ENCODE data around the gene ZNF436.

ZNF436 gene

DNA sequence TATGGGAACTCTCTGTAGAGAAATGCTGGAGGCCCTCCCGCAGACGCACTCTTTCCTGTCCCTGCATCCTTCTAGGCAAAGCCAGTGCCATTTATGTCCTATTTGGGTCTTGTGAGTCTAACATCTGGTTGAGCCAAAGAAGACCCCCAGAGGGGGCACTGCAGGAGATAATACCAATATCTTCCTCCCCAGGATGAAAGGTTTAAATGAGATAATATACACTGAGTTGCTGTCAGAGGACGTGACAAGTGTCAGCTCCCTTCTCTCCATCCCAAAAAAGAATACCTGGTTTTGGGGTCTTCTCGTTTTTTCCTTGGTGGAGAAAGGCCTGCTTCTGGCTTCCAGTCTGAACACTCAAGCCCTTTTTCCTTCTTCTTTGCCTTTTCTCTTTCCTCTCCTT, 47.3 kb upstream of the ZNF436 start:
- no peak for TF ChIP-seq EZH2 (IDR thresholded peaks at IDR 0.05; ENCODE audit: borderline replicate concordance, low read length)
- TF ChIP-seq, protein P1, sequence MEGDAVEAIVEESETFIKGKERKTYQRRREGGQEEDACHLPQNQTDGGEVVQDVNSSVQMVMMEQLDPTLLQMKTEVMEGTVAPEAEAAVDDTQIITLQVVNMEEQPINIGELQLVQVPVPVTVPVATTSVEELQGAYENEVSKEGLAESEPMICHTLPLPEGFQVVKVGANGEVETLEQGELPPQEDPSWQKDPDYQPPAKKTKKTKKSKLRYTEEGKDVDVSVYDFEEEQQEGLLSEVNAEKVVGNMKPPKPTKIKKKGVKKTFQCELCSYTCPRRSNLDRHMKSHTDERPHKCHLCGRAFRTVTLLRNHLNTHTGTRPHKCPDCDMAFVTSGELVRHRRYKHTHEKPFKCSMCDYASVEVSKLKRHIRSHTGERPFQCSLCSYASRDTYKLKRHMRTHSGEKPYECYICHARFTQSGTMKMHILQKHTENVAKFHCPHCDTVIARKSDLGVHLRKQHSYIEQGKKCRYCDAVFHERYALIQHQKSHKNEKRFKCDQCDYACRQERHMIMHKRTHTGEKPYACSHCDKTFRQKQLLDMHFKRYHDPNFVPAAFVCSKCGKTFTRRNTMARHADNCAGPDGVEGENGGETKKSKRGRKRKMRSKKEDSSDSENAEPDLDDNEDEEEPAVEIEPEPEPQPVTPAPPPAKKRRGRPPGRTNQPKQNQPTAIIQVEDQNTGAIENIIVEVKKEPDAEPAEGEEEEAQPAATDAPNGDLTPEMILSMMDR (IDR thresholded peaks at IDR 0.05; ENCODE audit: low read length), result no peak
- no peaks in the 10 kb centered on the region for H3F3A ChIP-seq (ENCODE audit: insufficient read depth, low read length)
- no peaks in the 10 kb centered on the region for H3K36me3 ChIP-seq (ENCODE audit: insufficient read depth, low read length)
- no peaks in the 10 kb centered on the region for H3K9me3 ChIP-seq (ENCODE audit: low read length)
- no peaks in the 10 kb centered on the region for H3K9me2 ChIP-seq (ENCODE audit: low read depth, low read length)
- no peak overlapping the region for H3K27ac ChIP-seq (ENCODE audit: low read depth, low read length, poor library complexity, severe bottlenecking)
- H3K4me2 ChIP-seq (ENCODE audit: low read length), result no peak overlapping the region
- H3K9ac ChIP-seq (ENCODE audit: low read length), result no peak overlapping the region
- H3K79me2 ChIP-seq (ENCODE audit: insufficient read depth, low read length), result no peaks in the 10 kb centered on the region
- no peaks in the 10 kb centered on the region for H3K4me1 ChIP-seq (ENCODE audit: insufficient read depth, low read length, severe bottlenecking)
- no peak overlapping the region for H3K4me3 ChIP-seq (ENCODE audit: low read depth, low read length, poor library complexity, severe bottlenecking)
- H3K27me3 ChIP-seq (ENCODE audit: insufficient read depth, low read length), result peaks cover 7% of the 10 kb centered on the region; the same call in 1 of the 2 replicates
- no peaks in the 10 kb centered on the region for H4K20me1 ChIP-seq (ENCODE audit: insufficient read depth, low read length)
- no peak overlapping the region for H2AFZ ChIP-seq (ENCODE audit: low read length)

DNA sequence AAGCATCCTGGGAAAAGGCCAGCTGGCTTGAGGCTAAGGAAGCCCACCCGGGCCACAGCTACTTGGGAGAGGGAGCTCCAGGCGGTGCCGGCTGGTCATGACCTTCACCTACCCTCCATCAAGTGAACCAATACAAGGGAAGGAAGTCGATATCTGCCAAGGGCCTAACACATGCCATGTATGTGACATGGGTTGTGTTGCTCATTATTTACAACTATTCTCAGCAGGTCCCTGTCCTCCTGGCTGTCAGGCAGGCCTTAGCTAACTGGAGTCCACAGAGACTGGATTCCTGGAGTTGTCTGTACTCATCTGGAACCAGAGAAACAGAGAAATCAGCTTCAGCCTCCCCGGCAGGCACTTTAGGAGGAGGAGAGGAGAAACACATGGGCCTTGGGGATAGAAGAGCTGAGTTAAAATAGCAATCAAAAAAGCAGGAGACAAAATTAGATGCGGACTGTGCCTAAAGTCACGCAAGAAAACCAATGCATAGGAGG, 39.2 kb upstream of the ZNF436 start:
- Histone ChIP-seq H3F3A (ENCODE audit: insufficient read depth, low read length) (no peaks in the 10 kb centered on the region), H4K20me1 (ENCODE audit: insufficient read depth, low read length) (no peaks in the 10 kb centered on the region), H3K9ac (ENCODE audit: low read length) (no peak overlapping the region), H3K4me1 (ENCODE audit: insufficient read depth, low read length, severe bottlenecking) (peaks cover 4% of the 10 kb centered on the region), H3K4me3 (ENCODE audit: low read depth, low read length, poor library complexity, severe bottlenecking) (no peak overlapping the region), H3K27me3 (ENCODE audit: insufficient read depth, low read length) (no peaks in the 10 kb centered on the region), H3K27ac (ENCODE audit: low read depth, low read length, poor library complexity, severe bottlenecking) (no peak overlapping the region), H3K79me2 (ENCODE audit: insufficient read depth, low read length) (no peaks in the 10 kb centered on the region), H3K9me2 (ENCODE audit: low read depth, low read length) (no peaks in the 10 kb centered on the region), H2AFZ (ENCODE audit: low read length) (no peak overlapping the region), H3K4me2 (ENCODE audit: low read length) (no peak overlapping the region), H3K9me3 (ENCODE audit: low read length) (no peaks in the 10 kb centered on the region), H3K36me3 (ENCODE audit: insufficient read depth, low read length) (no peaks in the 10 kb centered on the region)
- TF ChIP-seq EZH2 (IDR thresholded peaks at IDR 0.05; ENCODE audit: borderline replicate concordance, low read length), result no peak
- TF ChIP-seq, protein P1 (IDR thresholded peaks at IDR 0.05; ENCODE audit: low read length), result no peak

DNA sequence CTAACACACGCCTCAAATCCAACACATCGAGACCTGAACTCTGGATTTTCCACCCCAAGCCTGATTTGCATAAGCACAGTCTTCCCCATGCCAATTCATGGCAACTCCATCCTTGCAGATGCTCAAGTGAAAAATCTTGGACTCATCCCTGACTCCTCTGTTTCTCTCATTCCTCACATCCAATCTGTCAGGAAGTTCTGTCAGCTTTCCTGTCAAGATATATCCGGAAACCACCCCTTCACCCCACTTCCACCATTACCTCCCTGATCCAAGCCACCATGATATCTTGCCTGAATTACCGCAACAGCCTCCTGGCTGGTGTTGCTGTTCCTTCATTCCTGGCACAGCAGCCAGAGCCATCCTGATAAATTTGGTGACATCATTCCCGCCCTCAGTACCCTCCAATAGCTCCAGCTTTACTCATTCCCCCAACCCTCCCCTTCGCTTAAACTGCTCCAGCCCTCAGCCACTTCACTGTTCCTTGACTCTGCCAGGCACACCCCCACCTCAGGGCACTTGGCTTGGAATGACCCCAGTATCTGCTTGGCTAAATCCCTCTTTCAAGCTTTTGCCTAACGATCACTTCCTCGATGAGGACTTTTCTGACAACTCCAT, 37.5 kb upstream of the ZNF436 start:
- H3K9ac ChIP-seq (ENCODE audit: low read length), result no peak overlapping the region
- no peaks in the 10 kb centered on the region for H3K27me3 ChIP-seq (ENCODE audit: insufficient read depth, low read length)
- no peaks in the 10 kb centered on the region for H4K20me1 ChIP-seq (ENCODE audit: insufficient read depth, low read length)
- no peak overlapping the region for H2AFZ ChIP-seq (ENCODE audit: low read length)
- no peaks in the 10 kb centered on the region for H3K36me3 ChIP-seq (ENCODE audit: insufficient read depth, low read length)
- peaks cover 4% of the 10 kb centered on the region for H3K4me1 ChIP-seq (ENCODE audit: insufficient read depth, low read length, severe bottlenecking)
- no peaks in the 10 kb centered on the region for H3K9me3 ChIP-seq (ENCODE audit: low read length)
- no peaks in the 10 kb centered on the region for H3K79me2 ChIP-seq (ENCODE audit: insufficient read depth, low read length)
- no peak overlapping the region for H3K4me2 ChIP-seq (ENCODE audit: low read length)
- no peak overlapping the region for H3K27ac ChIP-seq (ENCODE audit: low read depth, low read length, poor library complexity, severe bottlenecking)
- no peaks in the 10 kb centered on the region for H3K9me2 ChIP-seq (ENCODE audit: low read depth, low read length)
- no peak overlapping the region for H3K4me3 ChIP-seq (ENCODE audit: low read depth, low read length, poor library complexity, severe bottlenecking)
- H3F3A ChIP-seq (ENCODE audit: insufficient read depth, low read length), result no peaks in the 10 kb centered on the region
- TF ChIP-seq, protein P1 (IDR thresholded peaks at IDR 0.05; ENCODE audit: low read length), result no peak
- no peak for TF ChIP-seq EZH2 (IDR thresholded peaks at IDR 0.05; ENCODE audit: borderline replicate concordance, low read length)

All from OCI-LY1 (cell line).